NCI-H146 treated with DMSO at 0.1 percent for 48 hours (cell line): ENCODE data around the gene RGS19.

Experiments used
- DNase-seq: peaks from one replicate; lab custom pipeline; 2025; ENCODE audit not compliant: unreplicated experiment; lab: John Stamatoyannopoulos, UW

Gene RGS19

GRCh38 chr20:64037498-64038213 is 41.7 kb downstream of the RGS19 start:
- DNase-seq = no peak

- DNase-seq = no peak
Measured at GRCh38 chr20:64037199-64037497, 42.2 kb downstream of the RGS19 start.

- DNase-seq = no peak
Measured at GRCh38 chr20:64036346-64037198, 42.7 kb downstream of the RGS19 start.

GRCh38 chr20:64035933-64036345 is 43.4 kb downstream of the RGS19 start, which contains the start of gene C20orf204:
TSS of gene C20orf204 (plus strand) at chr20:64036182. CDS start at chr20:64036324, 142 bp downstream.
- DNase-seq = no peak

DNA sequence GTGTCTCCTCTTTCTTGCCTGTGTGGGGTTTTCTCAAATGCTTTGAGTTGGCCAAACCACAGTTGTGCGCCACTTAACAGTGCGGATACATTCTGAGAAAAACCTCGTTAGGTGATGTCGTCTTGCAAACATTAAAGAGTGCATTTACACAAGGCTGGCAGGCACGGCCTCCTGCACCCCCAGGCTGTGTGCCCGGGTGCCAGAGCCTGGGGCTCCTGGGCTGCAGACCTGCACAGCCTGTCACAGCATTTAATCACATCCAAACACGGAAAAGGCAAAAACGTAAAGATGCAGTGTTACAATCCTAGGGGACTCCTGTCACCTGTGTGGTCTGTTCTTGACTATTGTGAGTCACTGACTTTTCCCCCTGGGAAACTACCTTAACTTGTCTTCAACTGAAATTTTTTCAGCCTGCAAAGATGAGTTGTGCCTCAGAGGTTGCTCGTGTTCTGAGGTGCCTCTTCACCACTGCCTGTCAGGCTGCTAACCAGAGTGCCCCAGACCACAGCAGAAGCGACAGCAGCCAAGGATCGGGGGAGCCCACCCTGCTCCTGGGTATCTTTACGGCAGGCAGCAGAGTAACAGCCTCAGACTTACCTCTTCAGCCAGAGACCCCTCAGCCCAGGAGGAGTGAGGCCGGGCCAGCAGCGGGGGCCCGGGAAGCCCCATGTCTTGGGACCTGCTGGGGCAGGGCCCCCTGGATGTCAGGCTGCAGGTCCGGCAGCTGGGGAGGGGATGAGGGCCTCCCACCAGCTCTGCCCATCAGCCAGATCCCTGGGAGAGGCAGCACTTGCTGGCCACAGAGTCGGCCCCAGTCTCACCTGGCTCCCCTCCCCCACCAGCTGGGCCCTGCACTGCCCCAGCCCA is 44.0 kb downstream of the RGS19 start:
- DNase-seq = no peak

DNA sequence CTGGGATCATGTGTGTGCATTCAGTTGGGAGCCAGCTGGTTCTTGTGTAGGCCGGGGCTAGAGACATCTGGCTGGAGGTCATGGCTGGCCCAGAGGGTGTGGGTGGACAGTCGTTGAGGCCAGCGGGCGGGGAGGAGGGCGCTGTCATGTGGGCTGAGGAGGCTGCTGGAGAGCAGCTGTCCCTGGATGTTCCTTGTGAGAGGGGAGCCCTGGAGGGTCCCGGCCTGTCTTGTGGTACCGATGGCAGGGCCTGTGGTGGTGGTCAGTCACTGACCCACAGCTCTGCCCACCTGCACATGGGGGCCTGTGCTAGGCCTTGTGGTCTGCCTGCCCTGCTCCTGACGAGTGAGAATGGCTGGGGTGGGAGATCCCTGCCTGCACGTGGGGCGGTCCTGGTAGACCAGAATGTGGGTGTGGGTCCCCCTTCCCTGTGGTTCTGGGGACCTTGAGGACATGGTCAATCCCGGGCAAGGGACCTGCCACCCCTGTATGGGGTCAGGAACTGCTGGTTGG is 45.3 kb downstream of the RGS19 start:
- no peak for DNase-seq

- no peak for DNase-seq
Measured at GRCh38 chr20:64032706-64033624, 46.4 kb downstream of the RGS19 start.

DNA sequence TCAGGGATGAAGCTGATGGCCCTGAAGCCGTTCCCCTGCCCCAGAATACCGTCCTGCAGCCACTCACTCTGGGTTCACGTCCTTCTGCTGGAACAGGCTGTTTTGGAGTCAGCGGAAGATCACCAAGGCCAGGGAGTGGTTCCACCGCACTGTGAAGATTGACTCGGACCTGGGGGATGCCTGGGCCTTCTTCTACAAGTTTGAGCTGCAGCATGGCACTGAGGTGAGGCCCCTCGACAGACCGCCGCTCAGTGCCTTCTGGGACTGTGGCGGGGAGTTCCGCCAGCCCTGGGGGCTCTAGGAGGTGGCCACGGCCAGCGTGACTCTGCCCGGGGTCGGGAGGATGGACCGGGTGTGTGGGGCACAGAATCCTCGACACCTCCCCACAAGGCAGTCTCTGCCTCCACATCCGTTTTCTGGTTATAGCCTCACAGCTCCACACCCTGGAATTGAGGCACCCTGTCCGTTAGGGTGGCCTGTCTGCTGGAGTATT is 47.5 kb downstream of the RGS19 start:
- DNase-seq = no peak

- no peak for DNase-seq
Measured at GRCh38 chr20:64030371-64031134, 48.8 kb downstream of the RGS19 start.

DNA sequence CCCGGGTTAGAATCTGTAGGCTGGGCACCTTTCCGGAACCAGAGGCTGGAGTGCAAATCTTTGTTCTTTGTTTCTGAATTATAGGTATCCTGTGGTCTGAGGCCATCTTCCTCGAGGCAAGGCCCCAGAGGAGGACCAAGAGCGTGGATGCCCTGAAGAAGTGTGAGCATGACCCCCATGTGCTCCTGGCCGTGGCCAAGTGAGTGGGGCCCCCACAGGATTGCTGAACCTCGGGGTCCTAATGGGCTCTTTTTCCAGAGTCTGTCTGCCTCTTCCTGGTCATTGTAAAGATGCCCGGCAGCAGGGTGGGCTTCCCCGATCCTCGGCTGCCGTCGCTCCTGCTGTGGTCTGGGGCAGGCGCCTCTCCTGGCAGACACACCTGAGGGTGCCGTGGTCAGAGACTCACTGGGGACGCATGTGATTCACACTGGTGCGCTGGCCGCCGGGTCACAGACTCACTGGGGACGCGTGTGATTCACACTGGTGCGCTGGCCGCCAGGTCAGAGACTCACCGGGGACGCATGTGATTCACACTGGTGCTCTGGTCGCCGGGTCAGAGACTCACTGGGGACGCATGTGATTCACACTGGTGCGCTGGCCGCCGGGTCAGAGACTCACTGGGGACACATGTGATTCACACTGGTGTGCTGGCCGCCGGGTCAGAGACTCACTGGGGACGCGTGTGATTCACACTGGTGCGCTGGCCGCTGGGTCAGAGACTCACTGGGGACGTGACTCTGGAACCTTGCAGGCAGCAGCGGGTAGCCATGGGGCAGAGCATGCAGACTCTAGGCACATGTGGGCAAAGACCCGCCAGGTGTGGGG is 49.8 kb downstream of the RGS19 start:
- no peak for DNase-seq

DNA sequence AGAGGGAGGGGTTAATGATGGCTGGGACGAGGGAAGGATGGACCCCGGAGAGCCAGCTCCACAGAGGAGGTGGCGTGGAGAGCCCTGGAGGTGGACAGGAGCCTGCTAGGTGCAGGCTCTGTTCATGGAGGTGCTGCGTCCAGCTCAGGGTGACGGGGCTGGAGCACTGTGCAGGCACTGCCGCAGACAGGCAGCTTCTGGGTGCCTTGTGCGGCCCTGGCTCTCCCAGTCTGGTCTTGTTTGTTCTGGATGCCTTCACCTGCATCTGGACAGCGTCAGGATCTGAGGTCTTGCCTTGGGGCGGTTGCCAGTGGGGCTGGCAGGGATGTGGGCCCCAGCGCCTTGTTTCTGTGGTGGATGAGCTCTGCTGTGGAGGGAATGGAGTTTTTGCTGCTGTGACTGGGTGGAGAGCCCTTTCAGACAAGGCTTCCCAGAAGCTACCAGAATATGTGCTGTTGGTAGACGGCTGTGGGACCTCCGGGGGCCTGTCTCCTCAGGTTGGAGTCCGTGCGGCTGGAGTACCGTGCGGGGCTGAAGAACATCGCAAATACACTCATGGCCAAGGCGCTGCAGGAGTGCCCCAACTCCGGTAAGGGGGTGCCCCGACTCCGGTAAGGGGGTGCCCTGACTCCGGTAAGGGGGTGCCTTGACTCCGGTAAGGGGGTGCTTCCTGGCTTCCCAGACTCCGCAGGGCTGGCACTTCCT is 51.2 kb downstream of the RGS19 start:
- no peak for DNase-seq

GRCh38 chr20:64025826-64026412 is 53.4 kb downstream of the RGS19 start:
- DNase-seq = no peak

DNA sequence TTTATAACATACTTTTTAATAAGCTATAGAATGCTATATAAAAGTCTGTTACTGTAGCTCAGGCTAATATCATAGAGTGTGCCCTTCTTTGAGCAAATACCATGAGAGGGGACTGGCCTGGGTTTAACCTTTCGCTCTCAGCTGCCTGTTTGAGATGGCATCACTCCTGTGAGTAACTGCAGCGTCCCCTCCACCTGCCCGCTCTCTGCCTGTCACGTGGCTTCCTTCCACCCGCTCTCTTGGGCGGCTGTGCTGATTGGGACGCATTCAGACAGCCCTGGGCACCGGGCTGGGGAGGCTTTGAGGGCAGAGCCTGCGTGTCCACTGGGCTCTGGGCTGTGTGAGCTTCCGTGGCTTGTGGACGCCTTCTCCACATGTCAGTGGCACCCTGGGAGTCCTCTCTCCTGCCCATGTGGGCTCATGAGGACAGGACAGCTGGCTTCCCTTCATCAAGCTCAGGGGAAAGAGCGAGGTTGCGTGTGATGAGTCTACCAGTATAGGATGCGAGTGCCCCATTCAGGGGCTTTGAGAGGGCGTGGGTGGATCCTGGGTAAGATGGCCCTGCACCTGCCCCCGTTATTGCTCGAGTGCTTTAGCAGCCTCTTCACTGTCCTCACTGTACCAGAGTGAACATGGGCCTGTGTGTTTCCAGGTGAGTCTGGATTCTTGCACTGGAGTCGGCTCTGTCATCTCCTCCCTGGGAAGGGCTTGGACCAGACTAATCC is 54.1 kb downstream of the RGS19 start:
- no peak for DNase-seq

- DNase-seq = no peak
Measured at GRCh38 chr20:64024141-64024990, 55.0 kb downstream of the RGS19 start.

GRCh38 chr20:64023361-64024140 is 55.8 kb downstream of the RGS19 start:
- no peak for DNase-seq
